GM12872 (cell line): ENCODE results near the gene EXOSC10.
A peak's percentile ranks its signal among the peaks of the same experiment; 100 is the strongest.

Experiments
- TF ChIP-seq, protein P1 (sequence below): IDR thresholded peaks from 3 replicates; pipeline ENCODE4 v1.5.1; 2011; ENCODE audit warnings: low read depth, mild to moderate bottlenecking, low read length, moderate library complexity; ENCODE audit not compliant: insufficient read depth

Gene EXOSC10

GRCh38 chr1:11072216-11072917 is 27.3 kb downstream of the EXOSC10 start:
- TF ChIP-seq, protein P1, sequence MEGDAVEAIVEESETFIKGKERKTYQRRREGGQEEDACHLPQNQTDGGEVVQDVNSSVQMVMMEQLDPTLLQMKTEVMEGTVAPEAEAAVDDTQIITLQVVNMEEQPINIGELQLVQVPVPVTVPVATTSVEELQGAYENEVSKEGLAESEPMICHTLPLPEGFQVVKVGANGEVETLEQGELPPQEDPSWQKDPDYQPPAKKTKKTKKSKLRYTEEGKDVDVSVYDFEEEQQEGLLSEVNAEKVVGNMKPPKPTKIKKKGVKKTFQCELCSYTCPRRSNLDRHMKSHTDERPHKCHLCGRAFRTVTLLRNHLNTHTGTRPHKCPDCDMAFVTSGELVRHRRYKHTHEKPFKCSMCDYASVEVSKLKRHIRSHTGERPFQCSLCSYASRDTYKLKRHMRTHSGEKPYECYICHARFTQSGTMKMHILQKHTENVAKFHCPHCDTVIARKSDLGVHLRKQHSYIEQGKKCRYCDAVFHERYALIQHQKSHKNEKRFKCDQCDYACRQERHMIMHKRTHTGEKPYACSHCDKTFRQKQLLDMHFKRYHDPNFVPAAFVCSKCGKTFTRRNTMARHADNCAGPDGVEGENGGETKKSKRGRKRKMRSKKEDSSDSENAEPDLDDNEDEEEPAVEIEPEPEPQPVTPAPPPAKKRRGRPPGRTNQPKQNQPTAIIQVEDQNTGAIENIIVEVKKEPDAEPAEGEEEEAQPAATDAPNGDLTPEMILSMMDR = peak; percentile 19; the same call in 1 of the 3 replicates

- TF ChIP-seq, protein P1 = no peak
Observed at GRCh38 chr1:11071463-11072215, 28.0 kb downstream of the EXOSC10 start.

GRCh38 chr1:11070876-11071275 is 28.8 kb downstream of the EXOSC10 start:
- TF ChIP-seq, protein P1 = no peak

DNA sequence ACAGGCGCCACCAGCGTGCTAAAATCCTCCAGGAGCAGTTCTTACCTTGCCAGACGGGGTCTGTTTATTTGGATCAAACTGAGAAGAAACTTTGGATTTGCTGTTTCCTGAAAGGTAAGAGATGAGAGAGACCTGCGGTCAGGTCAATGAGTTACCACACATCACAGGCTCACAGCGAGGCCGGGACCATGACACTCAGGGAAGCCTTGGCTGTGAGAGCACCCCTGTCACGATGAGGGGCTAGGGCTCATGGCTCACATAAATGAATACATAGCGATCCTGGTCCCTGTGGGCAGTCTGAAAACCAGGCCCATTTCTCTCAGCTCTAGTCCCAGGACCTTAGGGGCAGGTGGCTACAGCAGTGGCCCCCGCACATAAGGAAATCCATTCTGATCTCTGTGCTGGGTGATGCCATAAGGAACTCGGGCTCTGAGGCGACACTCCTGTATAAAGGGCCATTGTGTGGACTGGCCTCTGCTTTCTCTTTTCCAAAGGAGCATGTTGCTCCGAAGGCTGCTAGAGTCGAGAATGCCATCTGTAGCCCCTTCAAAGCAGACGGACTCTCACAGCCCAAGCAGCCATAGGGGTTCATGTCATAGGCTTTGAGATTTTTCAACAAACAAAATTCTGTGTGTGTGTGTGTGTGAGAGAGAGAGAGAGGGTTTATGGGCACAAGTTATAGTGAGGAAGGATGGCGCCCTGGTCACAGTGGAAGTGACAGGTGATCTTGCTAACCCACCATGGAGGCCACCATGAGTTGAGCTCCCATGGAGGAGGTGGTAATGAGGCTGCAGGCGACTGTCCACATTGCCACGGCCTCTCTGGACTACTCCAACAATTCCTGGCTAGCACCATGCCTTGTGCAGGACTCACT is 30.8 kb downstream of the EXOSC10 start:
- TF ChIP-seq, protein P1 = no peak

DNA sequence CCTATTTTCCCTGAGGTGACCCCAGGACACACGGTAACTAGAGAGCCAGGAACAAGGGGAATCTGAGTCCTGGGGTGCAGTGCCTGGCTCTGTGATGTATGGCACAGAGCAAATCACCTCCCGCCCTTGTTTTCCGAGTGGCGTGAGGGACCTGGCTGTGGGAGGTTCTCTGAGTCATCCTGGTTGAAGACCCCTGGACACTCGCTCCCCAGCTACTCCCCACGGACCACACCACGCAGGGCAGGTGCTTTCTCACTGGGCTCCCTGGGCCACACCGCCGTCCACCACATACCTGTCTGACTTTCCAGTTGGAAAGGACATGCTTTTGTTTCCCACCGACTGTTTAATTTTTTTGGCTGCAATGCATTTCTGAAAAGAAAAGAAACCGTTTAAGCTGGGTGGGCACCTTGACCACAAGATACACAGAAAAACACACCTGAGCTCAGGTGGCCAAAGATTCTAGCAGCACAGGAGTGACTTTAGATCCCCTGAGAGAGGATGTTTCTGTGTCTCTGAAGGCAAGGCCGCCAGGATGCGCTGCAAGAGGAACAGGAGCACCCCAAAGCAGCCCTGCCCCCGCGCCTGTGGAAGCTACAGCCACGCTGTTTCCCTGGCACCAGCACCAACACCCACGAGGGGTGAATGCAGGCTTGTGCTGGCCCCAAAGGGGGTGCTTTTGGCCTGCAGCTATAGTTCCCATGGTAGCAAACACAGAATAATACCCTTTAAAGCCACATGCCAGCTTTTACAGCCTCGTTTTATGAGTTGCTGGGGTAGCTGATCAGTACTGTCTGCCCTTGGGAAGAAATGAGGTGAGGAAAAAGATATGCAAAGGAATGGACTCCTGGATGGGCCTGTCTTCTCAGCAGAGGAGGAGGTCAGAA is 31.7 kb downstream of the EXOSC10 start:
- TF ChIP-seq, protein P1 = no peak

DNA sequence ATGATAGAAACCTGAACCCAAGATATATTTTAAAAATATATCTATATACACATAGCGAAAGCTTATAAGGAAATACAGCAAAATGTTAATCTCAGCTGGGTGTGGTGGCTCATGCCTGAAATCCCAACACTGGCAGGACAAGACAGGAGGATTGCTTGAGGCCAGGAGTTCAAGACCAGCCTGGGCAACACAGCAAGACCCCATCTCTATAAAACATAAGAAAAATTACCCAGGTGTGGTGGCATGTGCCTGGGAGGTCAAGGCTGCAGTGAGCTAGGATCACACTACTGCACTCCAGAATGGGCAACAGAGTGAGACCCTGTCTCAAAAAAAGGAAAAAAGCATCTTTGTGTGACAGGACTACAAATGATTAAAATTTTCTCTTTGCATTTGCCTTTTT is 33.9 kb downstream of the EXOSC10 start:
- TF ChIP-seq, protein P1 = no peak
